GM10266 (cell line): ENCODE measurements around the gene LARP7.
"Not testable (repeated sequence)": the region's sequence is repeated elsewhere in the genome, so short reads cannot be mapped to it uniquely, and the experiment has no call there.

Experiments used
- DNase-seq: peaks from one replicate; pipeline ENCODE4 v3.0.0; 2012; ENCODE audit errors: extremely low spot score
- TF ChIP-seq, protein P1 (sequence below): IDR thresholded peaks from 2 replicates; pipeline ENCODE4 v1.5.1; 2012; ENCODE audit warnings: mild to moderate bottlenecking, low read depth; ENCODE audit not compliant: control insufficient read depth, insufficient read depth; ENCODE audit errors: missing control alignments

The LARP7 gene

DNA sequence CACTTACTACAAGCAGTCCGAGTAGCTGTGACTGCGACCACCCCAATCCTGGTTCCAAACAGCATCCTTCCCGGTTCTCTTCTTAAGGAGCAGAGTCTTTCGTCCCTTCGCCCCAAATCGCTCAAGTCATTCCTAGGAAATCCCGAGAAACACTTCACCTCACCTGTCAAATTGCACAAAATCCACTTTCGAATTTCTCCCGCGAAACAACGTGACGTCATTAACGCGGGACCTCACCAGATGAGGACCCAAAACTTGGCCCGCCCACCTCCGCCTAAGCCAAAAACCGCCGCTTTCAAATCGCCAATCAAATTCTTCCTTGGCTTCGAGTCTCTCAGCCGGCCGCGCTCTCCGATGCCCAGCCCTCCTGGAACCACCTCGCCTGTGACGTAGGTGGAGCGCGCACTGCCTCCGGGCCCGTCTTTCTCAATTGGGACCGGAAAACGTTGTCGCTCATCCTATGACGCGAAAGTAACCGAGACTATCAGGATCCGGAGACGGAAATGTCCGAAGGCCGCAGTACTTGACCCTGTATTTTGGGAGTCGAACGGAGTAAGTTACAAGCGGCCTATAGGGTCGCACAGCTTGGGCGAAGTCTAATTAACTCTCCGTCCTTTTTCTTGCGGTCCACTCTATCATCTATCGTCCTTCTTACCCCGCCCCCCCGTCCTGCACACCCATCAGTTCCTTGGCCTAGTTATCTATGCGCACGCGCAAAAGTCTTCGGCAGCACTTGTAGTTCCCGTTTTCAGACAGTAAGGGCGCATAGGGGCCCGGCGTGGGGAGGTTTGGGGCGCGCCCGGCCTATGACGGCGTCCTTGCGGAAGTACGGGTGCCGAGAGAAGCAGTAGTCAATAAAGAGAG lies at the start of gene LARP7, which contains the start of gene ZGRF1:
LARP7 (plus strand) TSS at position 456 of the 864 bp plus-strand sequence. CDS start 7,527 bp downstream, outside the sequence.
ZGRF1 (minus strand) TSS at position 222 of the 864 bp plus-strand sequence. CDS start 3,733 bp downstream, outside the sequence.
- TF ChIP-seq, protein P1, sequence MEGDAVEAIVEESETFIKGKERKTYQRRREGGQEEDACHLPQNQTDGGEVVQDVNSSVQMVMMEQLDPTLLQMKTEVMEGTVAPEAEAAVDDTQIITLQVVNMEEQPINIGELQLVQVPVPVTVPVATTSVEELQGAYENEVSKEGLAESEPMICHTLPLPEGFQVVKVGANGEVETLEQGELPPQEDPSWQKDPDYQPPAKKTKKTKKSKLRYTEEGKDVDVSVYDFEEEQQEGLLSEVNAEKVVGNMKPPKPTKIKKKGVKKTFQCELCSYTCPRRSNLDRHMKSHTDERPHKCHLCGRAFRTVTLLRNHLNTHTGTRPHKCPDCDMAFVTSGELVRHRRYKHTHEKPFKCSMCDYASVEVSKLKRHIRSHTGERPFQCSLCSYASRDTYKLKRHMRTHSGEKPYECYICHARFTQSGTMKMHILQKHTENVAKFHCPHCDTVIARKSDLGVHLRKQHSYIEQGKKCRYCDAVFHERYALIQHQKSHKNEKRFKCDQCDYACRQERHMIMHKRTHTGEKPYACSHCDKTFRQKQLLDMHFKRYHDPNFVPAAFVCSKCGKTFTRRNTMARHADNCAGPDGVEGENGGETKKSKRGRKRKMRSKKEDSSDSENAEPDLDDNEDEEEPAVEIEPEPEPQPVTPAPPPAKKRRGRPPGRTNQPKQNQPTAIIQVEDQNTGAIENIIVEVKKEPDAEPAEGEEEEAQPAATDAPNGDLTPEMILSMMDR = peak; percentile 95
- DNase-seq = peak; percentile 83

DNA sequence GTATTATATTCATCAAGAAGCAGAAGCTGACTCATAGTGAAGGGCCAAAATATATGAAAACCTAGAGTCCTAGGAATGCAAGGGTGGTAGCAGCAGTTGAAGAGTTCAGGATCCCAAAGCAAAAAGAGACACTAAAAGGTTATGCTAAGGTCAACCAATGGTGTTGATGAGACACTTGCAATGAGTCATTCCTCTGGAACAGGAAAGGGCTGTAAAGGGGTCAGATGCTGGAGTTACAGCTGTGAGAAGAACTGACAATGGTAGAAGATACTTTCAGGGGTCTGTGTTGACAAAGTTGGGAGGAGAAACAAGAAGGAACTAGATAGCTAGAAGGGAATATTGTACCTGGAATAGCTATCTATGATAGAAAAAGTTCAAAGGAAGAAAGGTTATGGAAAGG lies 47.7 kb upstream of the LARP7 start:
- TF ChIP-seq, protein P1 = no peak
- DNase-seq = no peak

DNA sequence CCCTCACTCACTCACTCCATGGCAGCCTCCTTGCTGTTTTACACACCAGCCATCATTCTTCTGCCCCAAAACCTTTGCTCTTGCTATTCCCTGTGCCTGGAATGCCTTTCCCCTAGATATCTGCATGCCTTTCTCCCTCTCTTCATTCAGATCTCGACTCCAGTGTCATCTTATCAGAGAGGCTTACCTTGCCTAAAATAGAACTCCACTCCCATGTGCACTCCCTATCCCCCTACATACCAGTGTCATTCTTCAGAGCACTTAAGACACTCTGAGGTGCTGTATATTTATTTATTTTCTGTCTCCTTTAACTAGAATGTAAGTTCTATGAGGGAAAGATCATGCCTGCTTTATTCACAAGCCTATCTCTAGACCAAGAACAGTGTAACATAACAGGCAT lies 45.4 kb upstream of the LARP7 start:
- TF ChIP-seq, protein P1 = no peak
- no peak for DNase-seq

DNA sequence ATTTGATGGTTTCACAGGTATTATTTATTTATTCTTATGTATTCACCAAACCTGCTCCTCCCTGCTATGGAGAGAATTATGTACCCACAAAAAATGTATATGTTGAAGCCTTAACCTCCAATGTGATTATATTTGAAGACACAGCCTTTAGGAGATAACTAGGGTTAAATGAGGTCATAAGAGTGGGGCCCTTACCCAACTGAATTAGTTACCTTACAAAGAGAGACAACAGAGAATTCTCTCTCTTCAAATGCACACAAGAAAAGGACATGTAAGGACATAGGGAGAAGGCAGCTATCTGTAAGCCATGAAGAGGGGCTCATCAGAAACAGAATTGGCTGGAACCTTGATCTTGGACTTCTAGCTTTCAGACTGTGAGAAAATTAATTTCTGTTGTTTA lies 44.2 kb upstream of the LARP7 start:
- no peak for DNase-seq
- TF ChIP-seq, protein P1 = no peak

DNA sequence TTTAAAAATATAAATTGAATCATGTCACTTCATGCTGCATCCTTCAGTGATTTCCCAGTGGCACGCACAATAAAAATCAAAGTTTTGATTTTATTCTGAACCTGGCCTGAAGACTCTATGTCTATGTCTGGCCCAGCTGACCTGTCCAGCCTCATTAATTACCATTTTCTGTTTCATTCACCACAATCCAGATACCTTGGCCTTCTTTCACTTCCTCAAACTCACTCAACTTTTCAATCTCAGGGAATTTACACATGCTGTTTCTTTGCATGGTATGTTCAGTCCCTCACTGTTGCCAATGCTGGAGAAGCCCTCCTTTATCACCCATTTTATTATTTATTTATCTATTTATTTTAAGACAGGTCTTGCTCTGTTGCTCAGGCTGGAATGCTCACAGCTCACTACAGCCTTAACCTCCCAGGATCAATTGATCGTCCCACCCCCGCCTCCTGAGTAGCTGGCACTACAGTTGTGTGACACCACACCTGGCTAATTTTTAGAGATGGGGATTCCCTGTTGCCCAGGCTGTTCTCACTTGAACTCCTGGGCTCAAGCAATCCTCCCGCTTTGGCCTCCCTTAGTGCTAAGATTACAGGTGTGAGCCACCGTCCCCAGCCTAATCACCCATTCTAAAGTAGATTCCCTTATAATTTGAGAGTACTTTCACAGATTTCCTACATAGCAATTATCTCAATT lies 43.4 kb upstream of the LARP7 start:
- DNase-seq = no peak

DNA sequence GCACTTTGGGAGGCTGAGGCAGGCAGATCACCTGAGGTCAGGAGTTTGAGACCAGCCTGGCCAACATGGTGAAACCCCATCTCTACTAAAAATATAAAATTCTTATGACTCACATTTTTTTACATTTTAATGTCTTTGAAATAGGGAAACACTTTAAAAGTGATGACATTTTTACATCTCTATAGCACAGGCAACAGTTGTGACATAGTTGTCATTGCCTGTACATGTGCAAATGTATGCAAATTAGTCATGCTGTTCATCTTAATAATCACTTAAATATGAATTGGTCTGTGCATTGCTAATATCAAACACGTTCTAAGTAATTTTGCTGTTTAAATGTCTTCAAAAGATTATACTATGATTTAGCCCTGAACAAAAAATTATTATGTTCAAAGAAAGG lies 42.0 kb upstream of the LARP7 start:
- no peak for DNase-seq
- TF ChIP-seq, protein P1 = no peak

More for the DNA sequence above, 43.4 kb upstream of the LARP7 start:
- TF ChIP-seq, protein P1 = no peak

DNA sequence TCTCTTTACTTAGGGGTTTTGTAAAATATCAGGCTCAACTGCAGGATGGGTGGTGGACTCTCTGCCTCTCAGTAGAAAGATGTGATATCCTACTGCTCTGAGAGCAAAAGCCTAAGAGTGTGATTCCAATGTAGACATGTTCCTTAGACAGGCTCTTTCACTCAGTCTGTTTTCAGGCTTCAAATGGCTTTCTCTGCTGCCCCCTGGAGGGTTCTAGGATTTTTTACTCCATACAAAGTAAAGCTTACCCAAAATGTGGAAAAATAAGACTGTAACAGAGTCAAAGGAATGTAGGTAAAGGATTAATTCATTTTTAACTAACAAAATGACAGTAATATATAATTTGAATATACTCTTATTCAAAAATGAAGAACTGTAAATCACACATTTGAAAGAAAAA lies 32.4 kb upstream of the LARP7 start:
- TF ChIP-seq, protein P1 = peak; percentile 52
- peak; percentile 47 for DNase-seq

DNA sequence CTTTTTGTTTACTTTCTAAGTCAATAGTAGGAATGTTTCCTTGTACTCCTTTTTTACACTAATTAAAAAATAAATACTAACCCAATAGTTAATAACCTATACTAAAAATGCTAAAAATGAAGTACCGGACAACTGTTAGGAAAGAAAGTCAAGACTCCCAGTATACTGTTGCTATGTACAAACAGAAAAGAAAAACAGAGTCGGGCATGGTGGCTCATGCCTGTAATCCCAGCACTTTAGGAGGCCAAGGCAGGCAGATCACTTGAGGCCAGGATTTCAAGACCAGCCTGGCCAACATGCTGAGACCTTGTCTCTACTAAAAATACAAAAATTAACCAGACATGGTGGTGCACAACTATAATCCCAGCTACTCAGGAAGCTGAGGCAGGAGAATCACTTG lies 24.1 kb upstream of the LARP7 start:
- DNase-seq = not testable (repeated sequence)
